NCI-H82 (cell line): ENCODE results near the gene TP53I11.
A peak's percentile ranks its signal among the peaks of the same experiment; 100 is the strongest.

ENCODE experiments used
- DNase-seq: peaks from one replicate; lab custom pipeline; 2025; lab: John Stamatoyannopoulos, UW

TP53I11 gene

GRCh38 chr11:44957040-44957515, 6.4 kb upstream of the TP53I11 start:
- peak; percentile 64 for DNase-seq

GRCh38 chr11:44955015-44955738, 4.5 kb upstream of the TP53I11 start:
- DNase-seq: peak; percentile 61

GRCh38 chr11:44954051-44954906, 3.6 kb upstream of the TP53I11 start:
- peak; percentile 73 for DNase-seq

GRCh38 chr11:44952500-44953260, 2.0 kb upstream of the TP53I11 start:
- no peak for DNase-seq

- no peak for DNase-seq
Observed at GRCh38 chr11:44952082-44952481, 1.4 kb upstream of the TP53I11 start.

- peak; percentile 63 for DNase-seq
Observed at GRCh38 chr11:44950031-44950624, 555 bp downstream of the TP53I11 start.

GRCh38 chr11:44949160-44950030, 1.3 kb downstream of the TP53I11 start:
- peak; percentile 87 for DNase-seq

GRCh38 chr11:44948155-44948554, 2.5 kb downstream of the TP53I11 start:
- no peak for DNase-seq

- DNase-seq: no peak
Observed at GRCh38 chr11:44947114-44947513, 3.6 kb downstream of the TP53I11 start.

GRCh38 chr11:44946263-44946662, 4.4 kb downstream of the TP53I11 start:
- DNase-seq: no peak

- no peak for DNase-seq
Observed at GRCh38 chr11:44945666-44946065, 5.0 kb downstream of the TP53I11 start.

- DNase-seq: no peak
Observed at GRCh38 chr11:44944853-44945235, 5.8 kb downstream of the TP53I11 start.

- DNase-seq: peak; percentile 28
Observed at GRCh38 chr11:44944181-44944852, 6.4 kb downstream of the TP53I11 start.

GRCh38 chr11:44943696-44944095, 7.0 kb downstream of the TP53I11 start:
- DNase-seq: peak; percentile 21

- no peak for DNase-seq
Observed at GRCh38 chr11:44943118-44943517, 7.6 kb downstream of the TP53I11 start.

- no peak for DNase-seq
Observed at GRCh38 chr11:44942029-44942955, 8.4 kb downstream of the TP53I11 start.

- DNase-seq: no peak
Observed at GRCh38 chr11:44941259-44942021, 9.2 kb downstream of the TP53I11 start.

- DNase-seq: no peak
Observed at GRCh38 chr11:44940835-44941234, 9.8 kb downstream of the TP53I11 start.
